HPDE6-E6E7 (cell line): ENCODE measurements around the gene EML1.

ENCODE experiments used
- DNase-seq: peaks from one replicate; pipeline ENCODE4 v3.0.0; 2011; ENCODE audit warnings: missing footprints; ENCODE audit errors: extremely low spot score

The EML1 gene

DNA sequence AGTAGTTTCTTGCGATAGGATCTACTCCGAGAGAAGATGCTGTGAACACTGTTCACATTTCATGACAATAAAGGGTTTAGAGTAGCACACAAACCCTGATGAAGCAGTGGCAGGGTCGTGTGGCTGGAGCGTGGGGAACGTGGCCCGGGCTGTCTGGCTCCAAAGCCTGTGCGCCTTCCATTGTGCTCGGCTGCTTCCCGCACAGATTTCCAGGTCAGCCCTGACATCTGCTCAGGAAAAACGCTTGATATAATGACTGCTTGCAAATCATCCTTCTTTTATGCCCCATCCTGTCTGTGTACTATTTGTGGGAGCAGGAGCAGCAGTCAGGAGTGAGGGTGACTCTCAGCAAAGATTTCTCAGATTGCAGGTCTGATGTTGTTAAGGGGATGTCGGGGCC, 78.6 kb downstream of the EML1 start:
- no peak for DNase-seq

DNA sequence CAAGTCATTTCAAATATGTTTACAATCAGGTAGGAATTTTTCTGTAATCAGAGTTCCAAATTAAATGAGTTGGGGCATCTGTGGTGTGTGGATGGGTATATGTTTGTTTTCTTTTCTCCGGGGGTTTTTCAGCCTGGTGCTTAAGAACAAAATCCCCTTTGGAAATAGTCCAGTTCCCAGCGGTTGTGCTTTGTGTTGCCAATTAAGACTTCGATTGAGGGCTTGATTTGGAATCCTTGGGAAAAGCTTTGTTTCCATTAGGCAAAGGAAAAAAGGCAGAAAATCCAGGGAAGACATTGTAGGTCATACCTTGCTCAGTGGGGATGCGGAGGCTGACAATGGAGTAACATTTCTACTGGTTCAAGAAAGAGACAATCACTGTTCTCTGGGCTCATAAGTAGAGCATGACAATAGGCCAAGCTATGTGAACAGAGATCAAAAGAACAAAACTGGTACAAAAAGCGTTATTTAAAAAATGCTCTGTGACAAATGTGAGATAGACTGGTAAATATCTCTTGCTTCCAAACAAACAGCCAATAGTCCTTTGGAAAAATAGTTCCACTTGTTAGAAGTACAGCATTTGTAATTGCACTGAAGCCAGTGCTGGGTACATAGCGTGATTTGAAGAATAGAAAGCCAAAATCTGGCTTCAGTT, 79.7 kb downstream of the EML1 start:
- no peak for DNase-seq

DNA sequence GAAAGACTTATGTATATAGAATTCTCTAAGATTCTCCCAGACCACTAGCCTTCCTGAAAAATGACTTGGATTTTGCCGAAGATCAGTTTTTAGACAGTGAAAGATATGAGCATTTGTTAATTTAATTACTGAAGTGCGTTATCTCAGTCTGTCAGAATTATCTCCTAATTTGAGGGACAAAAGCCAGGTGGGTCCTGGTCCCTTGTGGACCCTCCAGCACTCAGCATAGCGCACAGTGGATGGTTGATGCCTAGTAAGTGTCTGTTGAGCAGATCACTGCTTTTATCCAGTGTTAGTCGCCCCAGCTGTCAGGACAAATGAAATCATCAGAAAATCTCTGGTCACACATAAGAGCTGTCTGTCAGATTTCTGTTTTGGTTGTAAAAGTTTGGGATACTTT, 80.4 kb downstream of the EML1 start:
- DNase-seq, result no peak

DNA sequence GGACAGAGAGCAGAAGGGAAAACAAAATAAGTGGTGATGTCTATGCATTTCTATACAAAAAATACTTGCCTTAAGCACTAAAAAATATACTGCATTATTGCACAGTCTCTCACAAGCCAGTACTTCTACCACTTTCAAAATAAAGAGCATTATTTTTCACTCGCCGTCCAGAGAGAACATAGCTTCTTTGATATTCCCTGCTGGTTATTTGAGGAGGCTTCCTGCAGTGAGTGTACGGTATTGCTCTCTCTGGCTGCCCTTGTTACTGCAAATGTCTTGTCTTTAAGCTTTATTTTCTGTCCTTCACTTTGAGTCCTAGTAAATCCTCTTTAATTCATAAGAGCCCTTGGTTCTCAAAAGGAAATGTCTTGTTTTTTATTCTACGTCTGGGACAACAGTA, 81.1 kb downstream of the EML1 start:
- no peak for DNase-seq

DNA sequence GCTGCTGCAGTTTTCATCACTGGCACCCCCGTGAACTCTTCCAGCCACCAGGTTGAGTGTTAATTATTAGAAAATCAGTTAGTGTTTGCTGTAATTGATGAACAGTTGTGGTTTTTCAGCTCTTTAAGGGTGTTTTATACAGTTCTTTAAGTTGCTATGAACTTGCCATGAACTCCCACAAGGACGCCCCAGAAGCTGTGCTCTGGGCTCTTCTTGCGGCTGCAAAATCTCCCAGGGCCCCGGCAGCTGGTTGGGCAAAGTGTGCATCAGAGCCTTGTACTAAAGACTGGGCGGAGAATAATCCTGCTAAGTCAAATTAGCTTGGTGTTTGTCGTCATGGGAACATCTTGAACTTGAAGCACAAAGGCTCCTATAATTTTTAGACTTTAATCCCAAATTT, 82.2 kb downstream of the EML1 start:
- no peak for DNase-seq

DNA sequence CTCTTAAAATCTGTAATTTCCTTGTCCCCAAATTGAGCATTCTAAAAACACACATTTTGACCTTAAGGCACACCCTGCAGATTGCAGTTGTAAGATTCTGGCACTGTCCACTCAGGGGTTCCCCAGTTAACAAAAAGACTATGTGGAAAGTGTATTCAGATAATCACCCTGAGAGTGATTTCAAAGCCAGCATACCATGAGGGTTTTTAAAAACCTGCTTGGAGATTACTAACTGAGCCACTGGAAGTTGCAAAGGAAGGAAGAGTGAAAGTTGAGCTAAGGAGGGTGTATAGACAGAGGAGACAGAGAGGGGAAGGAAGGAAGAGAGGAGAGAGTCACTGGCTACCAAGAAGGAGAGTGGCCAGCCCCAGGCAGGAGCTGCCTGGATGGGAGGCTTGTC, 82.6 kb downstream of the EML1 start:
- DNase-seq, result no peak

DNA sequence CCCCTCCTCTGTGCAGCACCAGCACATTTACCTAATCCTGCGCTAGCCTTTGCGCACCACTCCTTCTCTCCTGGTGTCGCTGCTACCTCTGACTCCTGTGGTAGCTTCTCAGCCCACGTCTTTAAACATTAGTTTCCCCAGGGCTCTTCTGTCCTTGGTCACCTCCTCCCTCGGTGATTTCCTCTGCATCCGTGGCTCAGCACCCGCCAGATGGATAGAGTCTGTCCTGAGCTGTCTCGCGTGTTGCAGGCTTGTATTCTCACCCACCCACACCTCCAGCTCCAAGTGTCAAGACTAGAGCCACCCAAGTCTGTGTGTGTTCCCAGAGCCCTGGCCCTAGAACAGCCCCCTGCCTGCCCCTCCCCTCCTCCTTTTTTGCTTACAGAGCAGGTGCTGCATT, 83.2 kb downstream of the EML1 start:
- DNase-seq, result no peak

DNA sequence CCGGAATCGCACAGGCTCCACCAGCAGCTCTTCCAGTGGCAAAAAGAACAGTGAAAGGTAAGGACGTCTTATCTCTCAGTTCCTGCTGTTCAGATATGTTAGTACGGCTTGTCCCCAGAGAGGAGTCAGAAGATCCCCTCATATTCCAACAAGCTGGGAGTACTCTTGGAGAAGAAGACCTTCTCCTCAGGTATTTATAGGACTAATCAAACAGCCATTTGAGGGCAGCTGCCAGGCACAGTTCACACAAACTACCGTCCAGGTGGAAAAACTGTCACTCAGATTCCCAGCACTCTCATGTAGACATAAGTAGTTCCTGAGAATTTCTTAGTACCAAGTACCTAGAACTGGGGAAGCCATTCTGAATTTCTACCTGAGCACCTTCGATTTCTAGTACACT, 85.3 kb downstream of the EML1 start:
- no peak for DNase-seq

DNA sequence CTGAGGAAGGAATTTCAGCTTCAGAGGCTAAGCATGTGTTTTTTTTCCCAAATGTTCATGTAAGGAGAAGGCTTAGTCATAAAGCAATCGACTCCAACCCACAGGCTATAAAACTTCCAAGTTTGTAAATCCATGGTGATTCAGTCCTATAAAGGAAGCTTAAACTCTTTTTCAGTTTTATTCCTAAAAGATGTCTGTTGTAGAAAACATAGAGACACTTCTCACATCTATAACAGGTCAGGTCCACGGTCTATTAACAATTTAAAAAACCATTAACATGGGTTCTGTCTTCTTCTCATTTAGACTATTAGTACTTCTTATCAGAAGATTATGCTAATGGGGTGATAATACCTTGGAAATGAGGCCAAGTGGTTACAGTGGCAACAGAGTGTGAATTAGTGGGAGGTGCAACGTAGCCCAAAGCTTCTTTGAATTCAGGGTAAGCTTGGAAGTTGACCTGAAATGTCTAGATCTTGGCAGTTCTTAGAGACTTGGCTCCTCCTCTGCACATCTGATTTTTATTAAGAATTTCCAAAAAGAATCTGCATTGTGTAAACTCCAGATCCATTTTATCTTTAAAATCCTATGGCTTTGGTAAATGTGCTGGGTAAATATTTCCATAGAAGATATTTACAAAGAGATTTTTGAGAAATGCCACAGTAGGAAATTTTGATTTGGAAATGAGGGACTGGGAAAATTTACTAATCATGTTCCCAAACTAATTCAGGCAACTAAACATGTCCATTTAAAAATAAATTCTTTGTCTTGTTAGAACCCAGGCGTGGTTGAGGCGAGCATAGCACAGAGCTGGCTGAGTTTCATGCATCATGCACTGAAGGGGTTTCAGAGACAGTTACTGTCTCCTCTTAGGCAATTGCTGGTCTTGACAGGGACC, 86.4 kb downstream of the EML1 start:
- DNase-seq, result no peak

DNA sequence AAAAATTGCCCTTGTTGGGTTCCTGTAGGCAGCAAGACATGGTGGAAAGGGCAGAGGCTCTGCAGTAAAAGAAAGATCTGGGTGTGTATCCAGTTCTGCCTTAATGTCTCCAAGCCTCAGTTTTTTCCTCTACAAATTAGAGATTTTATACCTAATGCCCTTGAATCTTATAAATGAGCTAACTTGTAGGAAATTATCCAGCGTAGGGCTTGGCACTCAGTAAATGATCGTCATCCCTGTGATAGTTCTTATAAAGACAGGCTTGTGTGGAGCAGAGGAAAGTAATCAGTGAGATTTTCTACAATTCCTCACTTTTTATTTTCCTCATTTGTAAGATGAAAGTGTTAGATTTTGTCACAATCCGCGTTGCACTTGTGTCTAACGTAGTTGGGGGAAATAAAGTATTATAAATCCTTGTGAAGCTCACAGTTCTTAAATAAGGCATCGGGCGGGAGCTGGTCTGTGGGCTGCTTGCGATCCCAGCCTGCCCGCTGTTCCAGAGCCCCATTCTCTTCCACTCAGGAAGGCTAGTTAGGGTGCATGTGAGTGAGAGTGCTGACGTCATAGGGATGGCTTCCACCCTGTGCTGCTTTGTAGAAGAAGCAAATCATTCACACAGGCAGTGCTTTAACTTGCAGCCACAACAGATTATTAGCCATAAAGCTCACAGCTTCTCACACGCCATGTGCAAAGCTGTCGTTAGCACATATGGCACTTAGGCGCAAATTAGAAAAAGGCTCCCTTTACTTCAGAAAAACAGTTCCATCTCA, 87.6 kb downstream of the EML1 start:
- DNase-seq, result no peak

DNA sequence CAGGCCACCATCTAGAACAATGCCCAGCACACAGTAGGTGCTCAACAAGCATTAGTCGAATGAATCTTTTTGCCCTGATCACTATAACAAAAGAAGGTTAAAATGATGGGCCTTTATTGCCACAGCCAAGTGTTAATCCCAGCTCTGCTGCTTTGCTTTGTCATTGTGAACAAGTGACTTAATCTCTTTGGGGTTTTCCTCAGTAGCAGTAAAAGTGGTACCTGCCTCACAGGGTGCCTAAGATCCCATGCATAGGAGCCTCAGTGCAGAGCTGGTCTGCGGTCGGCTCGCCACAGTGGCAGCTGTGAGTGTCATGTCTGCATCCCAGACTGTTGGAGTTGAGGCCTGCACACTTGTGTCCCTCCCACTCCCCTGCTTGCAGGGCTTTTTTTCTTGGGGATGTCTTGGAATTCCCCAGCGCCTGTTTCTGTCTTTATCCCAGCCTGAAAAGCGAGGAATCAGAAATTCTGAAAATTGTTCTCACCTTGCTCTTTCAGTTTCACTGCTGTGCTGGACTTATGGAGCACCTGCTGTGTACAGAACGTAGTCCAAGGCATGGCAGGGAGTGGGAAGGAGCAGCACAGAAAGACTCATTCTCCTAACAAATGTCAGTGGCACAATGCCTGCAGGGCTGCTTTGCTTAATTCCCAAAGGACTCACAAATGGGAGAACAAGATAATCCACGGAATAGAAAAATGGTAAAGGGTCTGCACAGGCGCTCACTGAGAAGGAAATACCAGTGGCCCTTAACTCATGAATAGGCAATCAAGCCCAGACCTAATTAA, 90.8 kb downstream of the EML1 start:
- no peak for DNase-seq

DNA sequence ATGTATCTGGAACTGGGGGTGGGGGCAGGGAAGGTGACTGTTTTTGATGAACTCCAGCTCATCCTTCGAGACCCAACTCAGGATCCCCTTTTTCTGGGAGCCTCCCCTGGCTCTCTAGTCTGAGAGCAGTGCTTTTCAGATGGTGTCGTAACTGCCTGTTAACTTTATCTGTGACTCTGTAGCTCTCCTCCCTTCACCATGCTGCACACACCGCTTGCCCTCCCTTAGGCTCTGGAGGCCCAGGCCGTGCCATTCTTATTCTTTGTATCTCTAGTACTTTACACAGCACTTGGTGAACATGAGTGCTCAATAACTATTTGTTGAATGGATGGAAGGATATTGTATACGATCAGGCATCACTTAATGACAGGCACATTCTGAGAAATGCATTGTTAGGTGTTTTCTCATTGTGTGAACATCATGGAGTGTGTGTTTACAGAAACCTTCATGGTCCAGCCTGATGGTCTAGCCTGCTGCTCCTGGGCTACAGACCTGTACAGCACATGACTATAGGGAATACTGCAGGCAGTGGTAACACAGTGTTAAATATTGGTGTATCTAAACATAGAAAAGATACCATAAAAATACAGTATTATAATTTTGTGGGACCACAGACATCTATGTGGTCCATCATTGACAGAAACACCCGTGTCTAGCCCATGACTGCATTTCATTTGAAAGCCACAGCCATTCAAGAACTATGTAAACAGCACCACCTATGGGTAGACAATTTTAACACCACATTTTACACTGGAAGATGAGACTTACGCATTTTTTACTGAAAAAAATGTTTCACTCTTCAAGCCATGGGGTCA, 91.8 kb downstream of the EML1 start:
- peak; percentile 50 for DNase-seq

DNA sequence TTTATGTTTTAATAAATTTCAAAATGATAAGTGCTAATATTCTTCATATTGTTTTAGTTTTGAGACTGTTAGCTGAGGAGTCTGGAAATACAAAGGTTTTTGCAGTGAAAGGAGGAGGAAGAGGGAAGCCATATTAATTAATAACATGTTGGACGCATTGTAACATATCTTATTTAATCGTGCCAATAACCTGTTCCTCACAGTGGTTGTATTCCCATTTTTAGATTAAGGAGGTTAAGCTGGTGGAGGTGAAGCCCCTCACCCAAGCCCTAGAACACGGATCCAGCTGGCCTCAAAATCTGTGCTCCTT, 92.4 kb downstream of the EML1 start:
- DNase-seq, result no peak

DNA sequence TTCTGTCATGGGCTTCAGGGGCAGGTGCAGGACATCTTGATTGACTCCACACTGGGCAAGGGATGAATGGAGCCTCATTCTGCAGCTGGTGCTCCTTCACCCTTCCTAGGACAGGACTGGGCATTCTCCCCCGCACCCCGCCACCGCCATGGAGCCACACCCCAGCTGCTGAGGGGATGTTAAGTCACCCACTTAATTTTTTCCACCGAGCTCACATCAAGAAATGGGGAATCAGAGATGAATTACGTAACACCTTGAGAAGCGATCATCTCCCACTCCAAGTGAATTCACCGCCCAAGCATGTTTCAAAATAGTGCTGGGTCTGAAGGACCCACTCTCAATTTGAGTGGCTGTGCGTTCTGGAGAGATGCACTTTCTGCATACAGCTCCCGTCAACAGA, 94.2 kb downstream of the EML1 start:
- DNase-seq, result no peak

DNA sequence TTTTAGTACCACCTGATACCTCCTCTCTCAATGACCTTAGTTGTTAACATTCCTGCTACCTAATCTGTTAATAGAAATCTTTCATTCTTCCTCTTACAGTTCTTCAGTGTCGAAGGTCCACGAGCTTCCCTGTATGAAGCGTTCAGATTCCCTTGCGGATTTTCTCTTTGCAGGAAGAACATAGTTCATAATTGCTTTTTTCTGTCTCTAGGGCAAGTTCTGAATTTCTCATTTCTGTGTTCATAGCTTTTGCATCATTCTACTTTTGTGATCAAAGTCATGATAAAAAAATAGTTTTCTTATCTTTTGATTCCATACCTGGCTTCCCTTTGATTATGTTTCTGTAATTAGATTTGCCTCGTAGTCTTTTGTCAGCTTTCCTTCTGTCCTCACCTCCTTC, 94.9 kb downstream of the EML1 start:
- DNase-seq, result no peak

DNA sequence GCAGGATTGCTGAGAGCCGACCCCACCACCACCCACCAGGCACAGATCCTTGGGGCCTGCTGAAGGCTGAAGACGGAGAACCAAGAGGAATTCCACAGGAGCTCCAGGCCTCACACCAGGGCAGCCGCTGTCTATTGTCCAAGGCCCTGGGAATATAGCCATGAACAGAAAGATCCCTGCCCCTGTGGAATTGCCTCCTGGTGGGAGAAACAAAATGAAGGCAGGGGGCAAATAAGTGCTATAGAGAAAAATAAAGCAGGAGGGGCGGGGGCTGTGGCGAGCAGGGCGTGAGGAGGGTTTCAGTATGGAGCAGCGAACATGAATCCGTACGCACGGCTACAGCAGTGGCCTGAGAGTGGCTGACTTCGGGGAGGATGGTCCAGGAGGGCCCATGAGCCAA, 96.1 kb downstream of the EML1 start:
- DNase-seq, result no peak

DNA sequence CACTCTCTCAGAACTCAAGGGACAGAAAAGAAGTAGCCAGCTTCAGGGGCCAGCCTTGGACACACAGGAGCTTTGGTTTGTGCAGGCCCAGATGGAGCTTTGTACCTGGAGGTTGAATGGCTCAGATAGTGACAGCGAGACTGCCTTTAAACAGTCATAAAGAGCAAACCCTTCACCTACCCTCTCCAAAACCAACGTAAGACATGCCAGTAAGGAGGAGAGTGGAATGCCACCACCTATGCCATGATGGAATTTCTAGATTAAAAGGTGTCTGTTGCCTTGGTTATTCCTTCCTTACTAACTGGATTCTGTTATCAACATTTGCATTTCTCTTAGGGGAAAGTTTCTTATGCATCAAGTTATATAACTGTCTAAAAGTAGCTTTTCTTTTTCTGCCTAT, 98.1 kb downstream of the EML1 start:
- no peak for DNase-seq

DNA sequence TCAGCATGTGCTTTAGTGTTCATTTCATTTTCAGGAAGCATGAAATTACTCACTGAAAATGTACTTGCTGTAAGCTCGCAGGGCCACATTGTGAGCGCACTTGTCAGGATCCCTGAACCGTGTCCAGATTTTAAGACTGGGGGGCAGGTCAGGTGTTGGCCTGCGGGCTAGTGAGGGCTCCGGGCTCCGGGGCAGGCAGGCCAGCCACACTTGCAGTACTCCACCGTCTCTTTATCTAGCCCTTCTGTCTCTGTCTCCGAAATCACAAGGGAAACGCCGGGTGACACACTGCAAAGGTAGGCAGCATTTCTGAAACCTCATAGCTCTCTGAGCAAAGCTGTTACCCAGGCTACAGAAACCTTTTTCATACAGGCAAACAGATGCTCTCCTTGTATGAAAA, 98.7 kb downstream of the EML1 start:
- no peak for DNase-seq

DNA sequence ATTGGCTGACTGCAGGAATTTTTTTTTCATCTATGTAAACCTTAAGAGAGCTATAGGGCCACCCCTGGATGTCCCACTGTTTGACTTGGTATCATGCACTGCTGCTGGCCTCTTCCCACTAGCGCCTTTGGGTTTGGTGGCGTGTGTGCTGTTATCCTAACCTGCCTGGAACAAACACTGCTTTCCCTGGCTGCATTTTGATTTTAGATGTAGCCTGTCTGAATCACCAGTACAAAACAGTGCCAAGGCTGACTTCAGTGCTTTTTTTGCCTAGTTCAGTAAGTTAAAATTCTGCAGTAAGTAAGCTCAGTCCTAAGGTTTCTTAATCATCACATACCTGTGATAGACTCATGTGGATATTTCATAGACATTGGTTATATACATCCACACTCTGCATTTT, 99.2 kb downstream of the EML1 start:
- no peak for DNase-seq

DNA sequence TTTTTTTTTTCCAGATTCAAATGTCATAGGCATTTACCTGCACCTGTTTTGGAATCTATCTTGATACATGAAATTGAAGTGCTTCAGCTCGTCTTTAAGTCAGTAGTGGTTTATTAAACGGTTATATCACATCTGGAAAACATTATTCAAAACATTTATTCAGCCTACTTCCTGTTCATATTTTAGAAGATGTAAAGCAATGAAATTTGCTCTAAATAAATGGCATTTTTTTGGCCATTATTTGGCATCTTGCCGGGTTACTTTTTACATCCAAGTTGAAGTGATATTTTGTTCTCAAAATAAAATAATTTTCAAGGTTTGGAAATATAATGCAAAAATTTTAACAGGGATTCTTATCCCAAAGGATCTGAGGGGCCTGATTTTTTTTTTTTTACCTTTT, 103.1 kb downstream of the EML1 start:
- no peak for DNase-seq

DNA sequence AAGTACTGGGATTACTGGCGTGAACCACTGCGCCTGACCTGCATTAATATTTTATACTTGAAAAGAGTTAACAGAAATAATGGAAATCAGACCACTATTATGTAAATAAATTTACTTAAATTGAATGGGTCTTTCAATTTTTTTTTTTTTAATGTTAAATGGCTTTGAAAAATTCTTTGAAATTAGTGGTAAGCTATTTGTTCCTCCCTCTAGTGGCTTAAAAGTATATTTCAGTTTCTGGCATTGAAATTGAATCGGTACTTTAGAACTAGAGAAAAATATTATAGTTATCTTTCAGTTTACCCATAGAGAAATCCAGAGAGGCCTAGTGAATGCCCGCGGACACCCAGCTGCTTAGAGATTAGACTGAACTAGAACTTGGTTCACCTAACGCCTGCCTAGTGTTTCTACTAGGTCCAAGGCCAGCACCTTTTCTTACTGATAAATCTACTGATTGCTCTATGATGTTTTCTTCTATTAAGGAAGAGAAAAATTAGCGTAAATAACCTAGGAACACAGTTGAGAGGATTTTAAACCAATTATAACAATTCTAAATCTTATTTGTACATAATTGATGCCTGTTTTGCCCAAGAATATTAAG, 106.5 kb downstream of the EML1 start:
- DNase-seq, result no peak
